Endothelial cell (in vitro differentiated cells): ENCODE results near the gene DNAJC28. TPM values are rescaled to one million over a fixed set of nuclear protein-coding genes. Genes with fewer than 3 reads are reported as not detected.

Experiments
- DNase-seq: peaks from one replicate; pipeline ENCODE4 v3.0.0; 2021; ENCODE audit warnings: low spot score
- H3K27ac Mint-ChIP-seq: one replicate; pipeline ENCODE4 v1.8.0; 2021; ENCODE audit warnings: mixed read lengths, inconsistent platforms; ENCODE audit not compliant: unreplicated experiment
- H3K27me3 Mint-ChIP-seq: one replicate; pipeline ENCODE4 v1.8.0; 2021; ENCODE audit warnings: mild to moderate bottlenecking, moderate library complexity, mixed read lengths, inconsistent platforms; ENCODE audit not compliant: unreplicated experiment
- H3K36me3 Mint-ChIP-seq: one replicate; pipeline ENCODE4 v1.8.0; 2021; ENCODE audit warnings: mild to moderate bottlenecking, low read depth, mixed read lengths, inconsistent platforms; ENCODE audit not compliant: unreplicated experiment
- H3K4me1 Mint-ChIP-seq: one replicate; pipeline ENCODE4 v1.8.0; 2021; ENCODE audit warnings: mild to moderate bottlenecking, mixed read lengths, inconsistent platforms; ENCODE audit not compliant: unreplicated experiment
- H3K4me3 Mint-ChIP-seq: one replicate; pipeline ENCODE4 v1.8.0; 2021; ENCODE audit warnings: mild to moderate bottlenecking, mixed read lengths, inconsistent platforms; ENCODE audit not compliant: unreplicated experiment
- H3K9me3 Mint-ChIP-seq: one replicate; pipeline ENCODE4 v1.8.0; 2021; ENCODE audit warnings: mixed read lengths, inconsistent platforms; ENCODE audit not compliant: unreplicated experiment
- CTCF ChIP-seq: fragments of 200-600 bp; sonication (generic); IDR thresholded peaks from one replicate; pipeline ENCODE4 v1.5.0; 2021; ENCODE audit warnings: antibody characterized with exemption; ENCODE audit not compliant: unreplicated experiment
- long read RNA-seq: library from polyadenylated mRNA; unstranded; transcript quantifications from one replicate; pipeline ENCODE4 v2.0.0, GENCODE V29; 2020; ENCODE audit not compliant: unreplicated experiment
- total RNA-seq: library from RNA; stranded (reverse); fragmentation: NEBNext Ultra II Directional; extraction: Animal tissue kit (Norgen Biotek cat#: 25700); gene quantifications from one replicate; pipeline ENCODE4 v1.2.1, GENCODE V29; 2021; ENCODE audit not compliant: unreplicated experiment

The DNAJC28 gene, protein sequence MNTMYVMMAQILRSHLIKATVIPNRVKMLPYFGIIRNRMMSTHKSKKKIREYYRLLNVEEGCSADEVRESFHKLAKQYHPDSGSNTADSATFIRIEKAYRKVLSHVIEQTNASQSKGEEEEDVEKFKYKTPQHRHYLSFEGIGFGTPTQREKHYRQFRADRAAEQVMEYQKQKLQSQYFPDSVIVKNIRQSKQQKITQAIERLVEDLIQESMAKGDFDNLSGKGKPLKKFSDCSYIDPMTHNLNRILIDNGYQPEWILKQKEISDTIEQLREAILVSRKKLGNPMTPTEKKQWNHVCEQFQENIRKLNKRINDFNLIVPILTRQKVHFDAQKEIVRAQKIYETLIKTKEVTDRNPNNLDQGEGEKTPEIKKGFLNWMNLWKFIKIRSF
- 3.3 TPM for total RNA-seq
- long read RNA-seq, partial matches to known transcripts = 0 of 1 reads
- long read RNA-seq, other reads (novel, unspliced or antisense) = 0 of 1 reads

GRCh38 chr21:33491373-33492102 lies at the start of gene DNAJC28:
TSS of gene DNAJC28 (minus strand) at chr21:33491716. CDS start at chr21:33489393, 2,323 bp downstream.
- H3K9me3 Mint-ChIP-seq = no peaks in the 10 kb centered on the region

DNA sequence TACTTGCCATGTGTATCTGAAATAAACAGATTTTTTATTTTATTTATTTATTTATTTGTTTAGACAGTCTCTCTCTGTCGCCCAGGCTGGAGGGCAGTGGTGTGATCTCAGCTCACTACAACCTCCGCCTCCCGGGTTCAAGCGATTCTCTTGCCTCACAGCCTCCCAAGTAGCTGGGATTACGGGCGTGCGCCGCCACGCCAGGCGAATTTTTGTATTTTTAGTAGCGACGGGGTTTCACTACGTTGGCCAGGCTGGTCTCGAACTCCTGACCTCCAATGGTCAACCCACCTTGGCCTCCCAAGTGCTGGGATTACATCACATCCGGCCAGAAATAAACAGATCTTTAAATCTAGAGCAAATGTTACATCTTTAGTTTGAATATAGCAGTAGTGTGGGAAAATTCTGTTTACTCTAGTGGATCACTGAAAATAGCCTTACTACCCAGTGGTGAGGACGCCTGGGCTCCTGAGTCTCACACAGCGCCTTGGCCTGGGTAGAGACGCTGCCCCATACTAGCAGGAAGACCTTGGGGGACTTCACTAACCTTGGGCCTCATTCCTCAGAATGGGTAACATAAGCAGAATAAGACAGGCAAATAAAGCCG lies 49.7 kb upstream of the DNAJC28 start:
- peak overlapping the region; percentile 99 for H3K4me3 Mint-ChIP-seq
- no peaks in the 10 kb centered on the region for H3K9me3 Mint-ChIP-seq
- TF ChIP-seq CTCF = no peak
- DNase-seq = no peak
- H3K36me3 Mint-ChIP-seq = peaks cover 30% of the 10 kb centered on the region
- peak overlapping the region; percentile 98 for H3K27ac Mint-ChIP-seq
- peaks cover 19% of the 10 kb centered on the region for H3K27me3 Mint-ChIP-seq
- H3K4me1 Mint-ChIP-seq = peaks cover 24% of the 10 kb centered on the region

More at GRCh38 chr21:33491373-33492102, at the start of gene DNAJC28:
- Mint-ChIP-seq H3K4me1 (peaks cover 5% of the 10 kb centered on the region), H3K36me3 (peaks cover 9% of the 10 kb centered on the region), H3K4me3 (peak within 1 kb of the TSS; percentile 97), H3K27ac (peak within 1 kb of the TSS; percentile 98), H3K27me3 (no peaks in the 10 kb centered on the region)
- peak; percentile 93 for DNase-seq
- no peak for TF ChIP-seq CTCF

GRCh38 chr21:33540711-33541104 lies 49.2 kb upstream of the DNAJC28 start:
- no peak for TF ChIP-seq CTCF
- peaks cover 30% of the 10 kb centered on the region for H3K36me3 Mint-ChIP-seq
- H3K4me3 Mint-ChIP-seq = peak overlapping the region; percentile 99
- peaks cover 17% of the 10 kb centered on the region for H3K27me3 Mint-ChIP-seq
- no peaks in the 10 kb centered on the region for H3K9me3 Mint-ChIP-seq
- peaks cover 21% of the 10 kb centered on the region for H3K4me1 Mint-ChIP-seq
- DNase-seq = no peak
- peak overlapping the region; percentile 98 for H3K27ac Mint-ChIP-seq

DNA sequence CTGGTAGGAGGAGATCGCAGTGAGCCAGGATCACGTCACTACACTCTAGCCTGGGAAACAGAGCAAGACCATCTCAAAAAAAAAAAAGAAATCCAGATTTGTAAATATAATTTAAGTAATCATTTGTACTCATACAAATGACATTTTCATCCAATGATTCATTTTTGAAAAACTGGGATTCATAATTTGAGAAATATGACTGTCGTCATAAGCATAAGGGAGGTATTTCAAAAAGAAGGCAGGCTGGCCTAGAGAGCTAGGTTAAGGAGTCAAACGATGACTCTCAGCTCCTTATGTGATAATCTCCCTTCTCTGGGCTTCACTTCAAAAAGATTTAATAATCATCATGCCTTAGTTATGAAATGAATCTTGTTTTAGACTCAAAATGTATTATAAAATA lies 48.1 kb upstream of the DNAJC28 start:
- peaks cover 32% of the 10 kb centered on the region for H3K36me3 Mint-ChIP-seq
- no peaks in the 10 kb centered on the region for H3K9me3 Mint-ChIP-seq
- H3K27me3 Mint-ChIP-seq = peaks cover 17% of the 10 kb centered on the region
- no peak overlapping the region for H3K4me3 Mint-ChIP-seq
- no peak for DNase-seq
- TF ChIP-seq CTCF = no peak
- H3K4me1 Mint-ChIP-seq = peaks cover 16% of the 10 kb centered on the region
- H3K27ac Mint-ChIP-seq = no peak overlapping the region
